AG09319 (cell line): ENCODE results near the gene SNED1.

ENCODE experiments used
- DNase-seq: peaks from one replicate; pipeline ENCODE4 v3.0.0-alpha.2; 2010; ENCODE audit warnings: low read depth; ENCODE audit errors: extremely low read depth
- CTCF ChIP-seq: IDR thresholded peaks from 2 replicates; pipeline ENCODE4 v1.5.1; 2011; ENCODE audit warnings: low read depth, mild to moderate bottlenecking, inconsistent platforms, low read length, moderate library complexity

Gene SNED1

GRCh38 chr2:240997141-240997855 is 1.1 kb upstream of the SNED1 start:
- no peak for DNase-seq
- TF ChIP-seq CTCF = no peak

GRCh38 chr2:240998706-240998994 is 232 bp downstream of the SNED1 start:
- DNase-seq = no peak
- TF ChIP-seq CTCF = no peak

- no peak for DNase-seq
- TF ChIP-seq CTCF = no peak
These were observed 775 bp downstream of the SNED1 start for GRCh38 chr2:240998995-240999791.

GRCh38 chr2:240999873-241000541 is 1.6 kb downstream of the SNED1 start:
- DNase-seq = no peak
- TF ChIP-seq CTCF = no peak

GRCh38 chr2:241000831-241001321 is 2.5 kb downstream of the SNED1 start:
- no peak for TF ChIP-seq CTCF

GRCh38 chr2:241001413-241002274 is 3.2 kb downstream of the SNED1 start:
- no peak for DNase-seq
- no peak for TF ChIP-seq CTCF

More at GRCh38 chr2:241000831-241001321, 2.5 kb downstream of the SNED1 start:
- DNase-seq = no peak
